SK-N-MC (cell line): ENCODE results near the gene ANKRD36B.
"Not testable (repeated sequence)": the region's sequence is repeated elsewhere in the genome, so short reads cannot be mapped to it uniquely, and the experiment has no call there.

Experiments used
- EZH2 ChIP-seq: fragments of 200-600 bp; sonication (generic); IDR thresholded peaks from one replicate; pipeline ENCODE4 v1.6.1; 2017; ENCODE audit warnings: antibody characterized with exemption
- POLR2AphosphoS5 ChIP-seq: IDR thresholded peaks from 2 replicates; pipeline ENCODE4 v1.6.1; 2012; ENCODE audit warnings: mild to moderate bottlenecking, low read depth, low read length, borderline replicate concordance

GRCh38 chr2:97552406-97552805, 37.3 kb downstream of the ANKRD36B start:
- TF ChIP-seq POLR2AphosphoS5, EZH2: not testable (repeated sequence)
